Mammary epithelial cell (primary cell): ENCODE results near the gene RNPEPL1.

ENCODE experiments used
- EZH2 ChIP-seq: IDR thresholded peaks from 2 replicates; pipeline ENCODE4 v1.6.1; 2012; ENCODE audit warnings: low read length, inconsistent platforms, borderline replicate concordance
- TF ChIP-seq, protein P1 (sequence below), 2 donors: IDR thresholded peaks in 1 of 2; conservative IDR thresholded peaks in 1 of 2; 2 replicates each; pipeline ENCODE4 v1.5.1; 2011 to 2012; ENCODE audit warnings: inconsistent platforms in 2 of 2, low read length in 2 of 2, mild to moderate bottlenecking in 2 of 2, control low read depth in 1 of 2, low read depth in 1 of 2; ENCODE audit not compliant: insufficient read depth in 1 of 2; ENCODE audit errors: extremely low read depth in 1 of 2

DNA sequence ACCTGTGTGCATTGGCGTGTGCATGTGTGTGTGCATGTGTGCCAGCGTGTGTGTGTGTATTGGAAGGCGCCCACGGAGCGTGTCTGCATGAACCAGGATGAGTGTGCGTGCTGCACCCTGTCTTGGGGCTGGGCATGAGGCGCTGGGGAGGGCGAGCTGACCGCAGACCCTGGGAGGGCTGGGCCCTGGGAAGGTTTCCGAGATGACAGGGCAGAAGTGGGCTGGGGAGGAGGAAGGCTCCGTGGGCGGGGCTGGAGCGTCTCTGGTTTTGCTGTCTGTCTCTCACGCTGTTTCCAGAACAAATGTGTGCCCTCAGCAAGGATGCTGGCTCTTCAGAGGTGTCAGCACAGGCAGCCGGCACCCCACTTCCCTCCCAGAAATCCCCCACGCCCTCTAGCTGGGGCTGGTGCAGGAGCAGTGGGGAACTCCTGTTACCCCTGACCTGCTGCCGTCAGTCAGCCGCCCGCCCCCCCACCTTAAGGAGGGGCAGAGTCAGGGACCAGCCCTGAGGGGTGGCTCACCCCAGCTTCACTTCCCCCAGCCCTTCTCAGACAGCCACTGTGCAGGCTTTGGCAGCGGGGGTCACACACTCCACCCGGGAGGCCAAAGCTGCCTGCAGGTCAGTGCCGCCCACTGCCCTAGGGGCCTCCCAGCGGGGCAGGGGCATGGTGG, 56.8 kb downstream of the RNPEPL1 start, which contains the start of gene GPR35:
- TF ChIP-seq, protein P1, sequence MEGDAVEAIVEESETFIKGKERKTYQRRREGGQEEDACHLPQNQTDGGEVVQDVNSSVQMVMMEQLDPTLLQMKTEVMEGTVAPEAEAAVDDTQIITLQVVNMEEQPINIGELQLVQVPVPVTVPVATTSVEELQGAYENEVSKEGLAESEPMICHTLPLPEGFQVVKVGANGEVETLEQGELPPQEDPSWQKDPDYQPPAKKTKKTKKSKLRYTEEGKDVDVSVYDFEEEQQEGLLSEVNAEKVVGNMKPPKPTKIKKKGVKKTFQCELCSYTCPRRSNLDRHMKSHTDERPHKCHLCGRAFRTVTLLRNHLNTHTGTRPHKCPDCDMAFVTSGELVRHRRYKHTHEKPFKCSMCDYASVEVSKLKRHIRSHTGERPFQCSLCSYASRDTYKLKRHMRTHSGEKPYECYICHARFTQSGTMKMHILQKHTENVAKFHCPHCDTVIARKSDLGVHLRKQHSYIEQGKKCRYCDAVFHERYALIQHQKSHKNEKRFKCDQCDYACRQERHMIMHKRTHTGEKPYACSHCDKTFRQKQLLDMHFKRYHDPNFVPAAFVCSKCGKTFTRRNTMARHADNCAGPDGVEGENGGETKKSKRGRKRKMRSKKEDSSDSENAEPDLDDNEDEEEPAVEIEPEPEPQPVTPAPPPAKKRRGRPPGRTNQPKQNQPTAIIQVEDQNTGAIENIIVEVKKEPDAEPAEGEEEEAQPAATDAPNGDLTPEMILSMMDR (conservative IDR thresholded peaks at IDR 0.05 in 1 of 2, IDR thresholded peaks at IDR 0.05 in 1 of 2; ENCODE audit: extremely low read depth in 1 of 2, insufficient read depth in 1 of 2, low read depth in 1 of 2, low read length in 2 of 2): peak in 1 of 2 donors; percentile 3
- no peak for TF ChIP-seq EZH2
